GM23338 (cell line): ENCODE results near the gene GRIK4. TPM values are rescaled to one million over a fixed set of nuclear protein-coding genes. Genes with fewer than 3 reads are reported as not detected.

Source experiments
- ATAC-seq: fragments of 200-7000 bp; cut with Tn5 transposase; 3 replicates; pipeline ENCODE4 v1.9.1; 2020
- DNase-seq: peaks from one replicate; pipeline ENCODE4 v3.0.0-alpha.2; 2015; ENCODE audit warnings: low spot score
- H2AFZ ChIP-seq: fragments of 200-600 bp; sonication (generic); 2 replicates; pipeline ENCODE4 v1.8.0; 2016; ENCODE audit warnings: antibody characterized with exemption, mild to moderate bottlenecking, moderate library complexity
- H3F3A ChIP-seq: fragments of 200-600 bp; sonication (generic); replicated peaks from 2 replicates; pipeline ENCODE4 v1.8.0; 2017; ENCODE audit warnings: antibody characterized with exemption, mixed run types, low read depth
- H3K27ac ChIP-seq: fragments of 200-600 bp; sonication (generic); 2 replicates; pipeline ENCODE4 v1.6.1; 2016; ENCODE audit warnings: low read depth
- H3K27me3 ChIP-seq: fragments of 200-600 bp; sonication (generic); 2 replicates; pipeline ENCODE4 v1.8.0; 2016; ENCODE audit warnings: mild to moderate bottlenecking, mixed run types, moderate library complexity; ENCODE audit not compliant: insufficient read depth
- H3K36me3 ChIP-seq: fragments of 200-600 bp; sonication (generic); 2 replicates; pipeline ENCODE4 v1.8.0; 2016; ENCODE audit warnings: mild to moderate bottlenecking; ENCODE audit not compliant: insufficient read depth
- H3K4me1 ChIP-seq: fragments of 200-600 bp; sonication (generic); 2 replicates; pipeline ENCODE4 v1.8.0; 2016; ENCODE audit warnings: mild to moderate bottlenecking, moderate library complexity; ENCODE audit not compliant: insufficient read depth
- H3K4me2 ChIP-seq: fragments of 200-600 bp; sonication (generic); 2 replicates; pipeline ENCODE4 v1.7.1; 2017; ENCODE audit warnings: mixed run types
- H3K4me3 ChIP-seq: fragments of 200-600 bp; sonication (generic); 2 replicates; pipeline ENCODE4 v1.6.1; 2016; ENCODE audit warnings: mixed run types
- H3K79me2 ChIP-seq: fragments of 200-600 bp; sonication (generic); replicated peaks from 2 replicates; pipeline ENCODE4 v1.8.0; 2017; ENCODE audit warnings: mild to moderate bottlenecking; ENCODE audit not compliant: insufficient read depth
- H3K9me2 ChIP-seq: fragments of 200-600 bp; sonication (generic); 2 replicates; pipeline ENCODE4 v1.8.0; 2017; ENCODE audit not compliant: insufficient read depth
- H4K20me1 ChIP-seq: fragments of 200-600 bp; sonication (generic); replicated peaks from 2 replicates; pipeline ENCODE4 v1.8.0; 2017; ENCODE audit warnings: mild to moderate bottlenecking; ENCODE audit not compliant: insufficient read depth
- H3K27ac Mint-ChIP-seq: 2 replicates; pipeline ENCODE4 v1.8.0; 2020; ENCODE audit warnings: inconsistent platforms, mild to moderate bottlenecking, moderate library complexity, mixed read lengths
- H3K27me3 Mint-ChIP-seq: 3 replicates; pipeline ENCODE4 v1.8.0; 2022; ENCODE audit warnings: low read depth, mild to moderate bottlenecking, moderate library complexity, mixed read lengths, inconsistent platforms; ENCODE audit not compliant: insufficient read depth, poor library complexity
- H3K36me3 Mint-ChIP-seq: 3 replicates; pipeline ENCODE4 v1.8.0; 2021; ENCODE audit warnings: low read depth, mild to moderate bottlenecking, inconsistent platforms, moderate library complexity, mixed read lengths
- H3K4me1 Mint-ChIP-seq: 3 replicates; pipeline ENCODE4 v1.8.0; 2020; ENCODE audit warnings: mild to moderate bottlenecking, inconsistent platforms, mixed read lengths
- H3K4me3 Mint-ChIP-seq: 3 replicates; pipeline ENCODE4 v1.8.0; 2021; ENCODE audit warnings: moderate library complexity, mild to moderate bottlenecking, inconsistent platforms, mixed read lengths
- H3K9me3 Mint-ChIP-seq: 3 replicates; pipeline ENCODE4 v1.8.0; 2020; ENCODE audit warnings: moderate library complexity, mild to moderate bottlenecking, inconsistent platforms, mixed read lengths
- EZH2 ChIP-seq: fragments of 200-600 bp; sonication (generic); IDR thresholded peaks from one replicate; pipeline ENCODE4 v1.8.0; 2017; ENCODE audit warnings: antibody characterized with exemption, mild to moderate bottlenecking, low read depth; ENCODE audit not compliant: unreplicated experiment
- JUNB ChIP-seq: IDR thresholded peaks from one replicate; pipeline ENCODE4 v1.6.1; 2016; ENCODE audit warnings: antibody characterized with exemption; ENCODE audit not compliant: unreplicated experiment
- NANOG ChIP-seq: IDR thresholded peaks from 2 replicates; pipeline ENCODE4 v1.6.1; 2016; ENCODE audit warnings: antibody characterized with exemption, borderline replicate concordance
- POLR2AphosphoS5 ChIP-seq: IDR thresholded peaks from 2 replicates; pipeline ENCODE4 v1.6.1; 2016; ENCODE audit warnings: antibody characterized with exemption, low read depth
- polyA plus RNA-seq: library from polyadenylated mRNA; unstranded; fragments of >200 nt; fragmentation: Nextera tagmentation; extraction: Ambion mirVana; gene quantifications from 2 replicates; pipeline ENCODE4 v1.2.1, GENCODE V29; 2016
- total RNA-seq: library from RNA; depleted of rRNA; stranded (reverse); fragments of >200 nt; shearing (Covaris generic); gene quantifications from 2 replicates; pipeline ENCODE4 v1.2.3, GENCODE V29; 2014
- TF ChIP-seq, protein P1 (sequence below): IDR thresholded peaks from one replicate; pipeline ENCODE4 v1.6.1; 2018; ENCODE audit warnings: antibody characterized with exemption; ENCODE audit not compliant: unreplicated experiment
- TF ChIP-seq, protein P2 (sequence below), 2 experiments: fragments of 200-600 bp in 1 of 2; sonication (generic) in 1 of 2; conservative IDR thresholded peaks; 2 replicates each; pipeline versions ENCODE4 v1.5.1 to v1.6.1; 2016 to 2017; ENCODE audit warnings: antibody characterized with exemption in 2 of 2, low read depth in 2 of 2, mild to moderate bottlenecking in 2 of 2, moderate library complexity in 1 of 2

Gene GRIK4
- total and polyA plus RNA-seq, 2 experiments from 2014 or later = 0.63 to 2.2 TPM

GRCh38 chr11:120510406-120511115, 987 bp upstream of the GRIK4 start:
- Mint-ChIP-seq H3K27ac (no peak overlapping the region), H3K27me3 (peaks cover 24% of the 10 kb centered on the region), H3K4me3 (peak overlapping the region; percentile 31), H3K36me3 (no peaks in the 10 kb centered on the region; the same call in 2 of the 3 replicates), H3K9me3 (no peaks in the 10 kb centered on the region), H3K4me1 (peaks cover 12% of the 10 kb centered on the region)
- H3K36me3 ChIP-seq = no peaks in the 10 kb centered on the region
- no peaks in the 10 kb centered on the region for H3K9me2 ChIP-seq
- H3F3A ChIP-seq = 0 out of 2 replicates have a peak, but pooled peaks cover 3% of the 10 kb centered on the region
- TF ChIP-seq EZH2 = no peak
- TF ChIP-seq, protein P1, sequence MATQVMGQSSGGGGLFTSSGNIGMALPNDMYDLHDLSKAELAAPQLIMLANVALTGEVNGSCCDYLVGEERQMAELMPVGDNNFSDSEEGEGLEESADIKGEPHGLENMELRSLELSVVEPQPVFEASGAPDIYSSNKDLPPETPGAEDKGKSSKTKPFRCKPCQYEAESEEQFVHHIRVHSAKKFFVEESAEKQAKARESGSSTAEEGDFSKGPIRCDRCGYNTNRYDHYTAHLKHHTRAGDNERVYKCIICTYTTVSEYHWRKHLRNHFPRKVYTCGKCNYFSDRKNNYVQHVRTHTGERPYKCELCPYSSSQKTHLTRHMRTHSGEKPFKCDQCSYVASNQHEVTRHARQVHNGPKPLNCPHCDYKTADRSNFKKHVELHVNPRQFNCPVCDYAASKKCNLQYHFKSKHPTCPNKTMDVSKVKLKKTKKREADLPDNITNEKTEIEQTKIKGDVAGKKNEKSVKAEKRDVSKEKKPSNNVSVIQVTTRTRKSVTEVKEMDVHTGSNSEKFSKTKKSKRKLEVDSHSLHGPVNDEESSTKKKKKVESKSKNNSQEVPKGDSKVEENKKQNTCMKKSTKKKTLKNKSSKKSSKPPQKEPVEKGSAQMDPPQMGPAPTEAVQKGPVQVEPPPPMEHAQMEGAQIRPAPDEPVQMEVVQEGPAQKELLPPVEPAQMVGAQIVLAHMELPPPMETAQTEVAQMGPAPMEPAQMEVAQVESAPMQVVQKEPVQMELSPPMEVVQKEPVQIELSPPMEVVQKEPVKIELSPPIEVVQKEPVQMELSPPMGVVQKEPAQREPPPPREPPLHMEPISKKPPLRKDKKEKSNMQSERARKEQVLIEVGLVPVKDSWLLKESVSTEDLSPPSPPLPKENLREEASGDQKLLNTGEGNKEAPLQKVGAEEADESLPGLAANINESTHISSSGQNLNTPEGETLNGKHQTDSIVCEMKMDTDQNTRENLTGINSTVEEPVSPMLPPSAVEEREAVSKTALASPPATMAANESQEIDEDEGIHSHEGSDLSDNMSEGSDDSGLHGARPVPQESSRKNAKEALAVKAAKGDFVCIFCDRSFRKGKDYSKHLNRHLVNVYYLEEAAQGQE = no peak
- TF ChIP-seq JUNB = no peak
- TF ChIP-seq, protein P2, sequence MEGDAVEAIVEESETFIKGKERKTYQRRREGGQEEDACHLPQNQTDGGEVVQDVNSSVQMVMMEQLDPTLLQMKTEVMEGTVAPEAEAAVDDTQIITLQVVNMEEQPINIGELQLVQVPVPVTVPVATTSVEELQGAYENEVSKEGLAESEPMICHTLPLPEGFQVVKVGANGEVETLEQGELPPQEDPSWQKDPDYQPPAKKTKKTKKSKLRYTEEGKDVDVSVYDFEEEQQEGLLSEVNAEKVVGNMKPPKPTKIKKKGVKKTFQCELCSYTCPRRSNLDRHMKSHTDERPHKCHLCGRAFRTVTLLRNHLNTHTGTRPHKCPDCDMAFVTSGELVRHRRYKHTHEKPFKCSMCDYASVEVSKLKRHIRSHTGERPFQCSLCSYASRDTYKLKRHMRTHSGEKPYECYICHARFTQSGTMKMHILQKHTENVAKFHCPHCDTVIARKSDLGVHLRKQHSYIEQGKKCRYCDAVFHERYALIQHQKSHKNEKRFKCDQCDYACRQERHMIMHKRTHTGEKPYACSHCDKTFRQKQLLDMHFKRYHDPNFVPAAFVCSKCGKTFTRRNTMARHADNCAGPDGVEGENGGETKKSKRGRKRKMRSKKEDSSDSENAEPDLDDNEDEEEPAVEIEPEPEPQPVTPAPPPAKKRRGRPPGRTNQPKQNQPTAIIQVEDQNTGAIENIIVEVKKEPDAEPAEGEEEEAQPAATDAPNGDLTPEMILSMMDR (conservative IDR thresholded peaks at IDR 0.05; ENCODE audit: low read depth in 2 of 2) = no peak
- H3K4me3 ChIP-seq = peak overlapping the region; percentile 44; the same call in 1 of the 2 replicates
- ATAC-seq (peak; percentile 4), DNase-seq (no peak)
- peaks cover 5% of the 10 kb centered on the region; the same call in 1 of the 2 replicates for H3K4me1 ChIP-seq
- H4K20me1 ChIP-seq = no peaks in the 10 kb centered on the region
- H3K79me2 ChIP-seq = no peaks in the 10 kb centered on the region
- H3K27me3 ChIP-seq = peaks cover 9% of the 10 kb centered on the region; the same call in 1 of the 2 replicates
- peak overlapping the region; percentile 59 for H2AFZ ChIP-seq
- H3K4me2 ChIP-seq = no peak overlapping the region
- H3K27ac ChIP-seq = no peak overlapping the region

DNA sequence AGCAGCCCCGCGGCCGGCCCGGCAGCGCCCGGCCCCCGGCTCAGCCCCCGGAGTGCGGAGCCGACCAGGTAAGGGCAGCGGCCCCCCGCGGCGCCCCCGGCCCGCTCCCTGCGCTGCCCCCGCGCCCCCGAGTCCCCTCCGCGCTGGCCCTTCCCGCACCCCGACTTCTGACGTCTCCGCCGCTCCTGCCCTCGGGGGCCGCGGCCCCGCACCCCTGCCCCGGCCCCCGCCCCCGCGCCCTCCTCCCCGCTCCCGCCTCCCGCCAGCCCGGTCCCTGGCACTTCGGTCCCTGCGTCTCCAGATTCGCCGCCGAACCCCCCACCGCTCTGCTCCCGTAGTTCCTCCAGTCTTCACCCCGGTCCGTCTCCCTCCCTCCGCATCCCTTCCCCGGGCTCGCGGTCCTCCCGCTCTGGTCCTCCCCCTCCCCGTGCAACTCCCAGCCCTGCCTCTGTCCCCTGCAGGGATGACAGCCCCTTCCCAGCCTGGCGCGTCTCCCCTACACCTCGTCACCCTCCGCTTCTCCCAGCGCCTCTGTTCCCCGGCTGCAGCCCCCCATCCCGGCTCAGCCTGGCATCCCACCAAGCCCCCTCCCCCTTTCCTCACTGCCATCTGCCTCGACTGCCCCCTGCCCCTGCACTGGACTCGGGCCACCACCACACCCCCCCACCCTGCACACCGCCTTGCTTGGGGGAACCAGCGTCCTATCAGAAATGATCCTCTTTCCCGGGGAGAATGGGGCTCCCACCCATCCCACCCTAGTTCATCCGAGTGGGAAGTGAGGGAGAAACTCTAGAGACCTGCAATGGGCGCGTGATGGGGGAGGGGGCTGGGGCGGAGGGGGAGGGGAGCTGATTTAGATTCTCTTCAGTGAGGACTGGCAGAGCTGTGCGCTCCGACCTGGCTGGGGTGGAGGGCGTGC, 531 bp downstream of the GRIK4 start:
- H3K4me2 ChIP-seq = peak overlapping the region; percentile 84
- no peaks in the 10 kb centered on the region for H3K36me3 ChIP-seq
- no peak; the same call in 2 of the 3 replicates for ATAC-seq
- Mint-ChIP-seq H3K4me3 (peak overlapping the region; percentile 62), H3K27ac (no peak overlapping the region), H3K9me3 (no peaks in the 10 kb centered on the region), H3K27me3 (peaks cover 27% of the 10 kb centered on the region), H3K36me3 (no peaks in the 10 kb centered on the region; the same call in 2 of the 3 replicates), H3K4me1 (peaks cover 21% of the 10 kb centered on the region)
- peak overlapping the region; percentile 62 for H3K4me3 ChIP-seq
- H3K27me3 ChIP-seq = peaks cover 9% of the 10 kb centered on the region; the same call in 1 of the 2 replicates
- no peaks in the 10 kb centered on the region for H3K79me2 ChIP-seq
- no peak for DNase-seq
- no peak overlapping the region for H2AFZ ChIP-seq
- H3K27ac ChIP-seq = no peak overlapping the region
- no peaks in the 10 kb centered on the region for H4K20me1 ChIP-seq
- H3F3A ChIP-seq = 0 out of 2 replicates have a peak, but pooled peaks cover 3% of the 10 kb centered on the region
- H3K4me1 ChIP-seq = peaks cover 6% of the 10 kb centered on the region; the same call in 1 of the 2 replicates
- TF ChIP-seq POLR2AphosphoS5 (no peak), NANOG (no peak)
- TF ChIP-seq, protein P2 (conservative IDR thresholded peaks at IDR 0.05; ENCODE audit: low read depth in 2 of 2) = no peak
- no peaks in the 10 kb centered on the region for H3K9me2 ChIP-seq
